ENCODE results near the gene LEF1.

- TF ChIP-seq CTCF (optimal IDR thresholded peaks at IDR 0.05 in 1 of 3, IDR thresholded peaks at IDR 0.05 in 1 of 3, conservative IDR thresholded peaks at IDR 0.05 in 1 of 3; ENCODE audit: extremely low read depth in 1 of 3, insufficient read depth in 2 of 3, low read length in 3 of 3) (no peak), EZH2 (IDR thresholded peaks at IDR 0.05; ENCODE audit: low read length) (no peak)
Measured at GRCh38 chr4:108024878-108025165, 143.9 kb downstream of the LEF1 start.
